Hindlimb muscle (tissue), 1 donor: ENCODE data around the gene RANBP1. TPM values are rescaled to one million over a fixed set of nuclear protein-coding genes. Genes with fewer than 3 reads are reported as not detected.

ENCODE experiments used
- DNase-seq: peaks from one replicate; pipeline ENCODE4 v3.0.0-alpha.2; 2013
- polyA plus RNA-seq: library from polyadenylated mRNA; unstranded; fragments of 120-200 nt; gene quantifications from one replicate; pipeline ENCODE4 v1.2.1, GENCODE V29; 2013; ENCODE audit not compliant: insufficient read length

RANBP1 gene
- polyA plus RNA-seq, 1 donor: 98.6 TPM

DNA sequence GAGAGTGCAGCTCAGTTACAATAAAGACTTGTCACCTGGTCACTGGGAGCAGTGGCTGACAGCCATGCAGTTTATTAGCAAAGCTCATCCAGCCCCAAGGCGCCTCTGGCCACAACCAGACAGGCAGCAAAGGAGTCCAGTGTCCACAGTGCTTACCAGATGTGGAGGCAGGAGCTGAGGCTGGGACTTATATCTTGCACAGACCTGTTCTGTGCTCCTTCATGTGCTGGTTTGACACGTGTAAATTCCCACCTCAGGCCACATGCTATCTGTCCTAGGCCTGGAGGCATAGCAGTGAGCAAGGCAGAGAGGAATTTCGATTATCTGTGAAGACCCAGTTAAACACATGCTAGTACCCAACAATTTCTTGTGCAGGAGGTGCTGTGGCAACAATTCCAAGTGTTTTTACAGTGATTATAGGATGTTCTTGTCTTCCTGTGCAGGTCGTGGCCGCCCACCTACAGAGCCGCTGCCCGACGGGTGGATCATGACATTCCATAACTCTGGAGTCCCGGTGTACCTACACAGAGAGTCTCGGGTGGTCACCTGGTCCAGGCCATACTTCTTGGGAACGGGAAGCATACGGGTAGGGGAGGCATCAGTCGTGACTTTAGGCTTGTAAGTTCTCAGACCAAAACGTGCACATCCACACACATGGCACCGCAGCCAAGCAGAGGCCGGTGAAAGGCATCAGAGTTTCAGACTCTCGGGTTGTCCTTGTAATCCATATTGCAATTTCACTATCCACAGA, 26.5 kb upstream of the RANBP1 start:
- DNase-seq: no peak

DNA sequence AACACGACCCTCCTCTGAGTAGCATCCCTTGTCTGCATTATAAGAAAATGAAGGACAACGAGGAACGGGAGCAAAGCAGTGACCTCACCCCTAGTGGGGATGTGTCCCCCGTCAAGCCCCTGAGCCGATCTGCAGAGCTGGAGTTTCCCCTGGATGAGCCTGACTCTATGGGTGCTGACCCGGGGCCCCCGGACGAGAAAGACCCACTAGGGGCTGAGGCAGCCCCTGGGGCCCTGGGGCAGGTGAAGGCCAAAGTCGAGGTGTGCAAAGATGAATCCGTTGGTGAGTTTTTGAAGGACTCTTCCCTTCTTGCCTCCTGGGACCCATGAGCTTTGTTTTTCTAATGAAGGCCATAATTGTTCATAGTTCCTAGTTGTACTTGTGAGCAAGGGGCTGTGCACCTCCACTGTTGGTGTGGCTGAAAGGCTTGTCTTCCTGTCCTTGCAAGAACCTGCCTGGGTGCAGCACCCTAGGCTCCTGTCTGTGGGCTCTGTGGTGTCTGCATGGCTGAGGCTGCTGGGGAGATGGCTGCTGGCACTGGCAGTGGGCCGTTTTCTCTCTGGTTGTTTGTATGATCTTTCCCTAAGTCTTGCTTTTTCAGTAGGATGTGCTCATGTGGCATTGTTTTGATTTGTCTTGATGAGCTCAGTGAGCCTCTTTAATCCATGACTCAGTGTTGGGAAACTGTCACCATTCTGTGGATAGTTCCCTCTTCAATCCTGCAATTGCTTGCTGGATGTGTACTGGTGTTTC, 25.8 kb upstream of the RANBP1 start:
- DNase-seq: no peak

DNA sequence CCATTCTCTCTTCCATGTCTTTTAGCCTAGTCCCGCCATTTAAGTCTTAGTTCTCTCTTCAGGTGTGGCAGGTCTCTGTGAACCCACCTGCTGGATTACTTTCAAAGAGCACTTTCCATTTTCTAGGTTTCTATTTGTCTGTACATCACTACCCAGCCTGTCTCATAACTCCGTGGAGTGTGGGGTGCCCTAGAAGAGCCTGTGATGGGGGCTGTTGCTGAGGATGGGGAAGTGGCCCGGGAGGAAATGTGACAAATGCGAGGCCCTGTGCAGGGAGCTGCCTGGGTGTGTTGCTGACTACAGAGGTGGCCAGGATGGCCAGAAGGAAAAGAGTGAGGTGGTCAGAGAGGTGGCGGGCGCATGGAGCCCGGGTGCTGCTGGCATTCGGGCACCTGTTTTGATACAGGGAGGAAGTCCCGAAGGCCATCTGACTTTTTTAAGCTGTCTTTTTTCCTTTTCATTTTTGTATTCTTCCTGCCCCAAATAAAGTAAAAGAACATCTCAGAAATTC, 25.1 kb upstream of the RANBP1 start:
- DNase-seq: no peak

DNA sequence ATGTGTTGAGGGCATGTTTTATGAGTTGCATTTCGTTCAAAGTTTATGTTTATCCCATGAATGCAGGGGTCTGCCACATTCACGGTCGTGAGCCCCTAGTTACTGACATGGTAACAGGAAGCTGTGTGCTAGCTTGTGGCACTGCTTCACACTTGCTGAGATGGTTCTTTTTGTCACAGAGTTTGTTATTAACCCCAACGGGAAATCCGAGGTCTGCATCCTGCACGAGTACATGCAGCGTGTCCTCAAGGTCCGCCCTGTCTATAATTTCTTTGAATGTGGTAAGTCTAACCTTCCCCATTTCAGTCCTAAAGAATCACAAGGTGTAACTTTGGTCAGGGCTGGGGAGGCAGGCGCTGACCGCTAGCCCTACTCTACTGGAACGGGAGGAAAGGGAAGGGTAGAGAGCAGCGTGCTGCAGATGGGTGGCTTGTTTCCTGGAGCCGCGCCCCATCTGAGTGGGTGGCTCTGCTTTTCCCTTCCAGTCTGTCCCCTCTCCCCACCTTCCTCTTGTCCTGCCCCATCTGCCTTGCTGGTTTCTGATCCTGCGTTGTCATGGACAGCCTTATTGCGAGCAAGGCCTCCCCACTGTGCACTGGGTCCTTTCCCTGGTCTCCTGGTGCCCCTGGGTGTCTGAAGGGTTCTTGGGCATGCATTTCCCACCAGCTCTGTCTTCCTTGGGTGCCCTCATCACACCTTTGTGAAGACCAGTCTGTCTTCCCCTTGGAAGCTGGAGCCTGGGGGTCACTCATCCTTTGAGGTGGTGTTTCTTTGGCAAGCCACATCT, 24.0 kb upstream of the RANBP1 start:
- DNase-seq: no peak

DNA sequence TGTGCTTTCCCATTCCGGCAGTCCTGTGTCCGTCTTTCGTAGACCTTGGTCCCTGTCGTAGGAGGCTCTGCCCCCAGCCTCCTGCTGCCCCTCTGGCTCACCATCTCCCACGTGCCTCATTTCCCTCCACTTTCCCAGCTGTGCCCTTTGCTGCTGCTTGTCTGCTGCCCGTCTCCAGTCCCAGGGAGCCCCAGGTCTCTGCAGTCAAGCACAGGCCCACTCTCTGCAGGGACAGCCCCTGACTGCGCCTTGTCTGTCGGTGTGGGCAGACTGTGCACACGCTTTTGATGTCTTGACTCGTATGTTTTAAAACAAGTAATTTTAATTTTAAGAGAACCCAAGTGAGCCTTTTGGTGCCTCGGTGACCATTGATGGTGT, 23.4 kb upstream of the RANBP1 start:
- no peak for DNase-seq

DNA sequence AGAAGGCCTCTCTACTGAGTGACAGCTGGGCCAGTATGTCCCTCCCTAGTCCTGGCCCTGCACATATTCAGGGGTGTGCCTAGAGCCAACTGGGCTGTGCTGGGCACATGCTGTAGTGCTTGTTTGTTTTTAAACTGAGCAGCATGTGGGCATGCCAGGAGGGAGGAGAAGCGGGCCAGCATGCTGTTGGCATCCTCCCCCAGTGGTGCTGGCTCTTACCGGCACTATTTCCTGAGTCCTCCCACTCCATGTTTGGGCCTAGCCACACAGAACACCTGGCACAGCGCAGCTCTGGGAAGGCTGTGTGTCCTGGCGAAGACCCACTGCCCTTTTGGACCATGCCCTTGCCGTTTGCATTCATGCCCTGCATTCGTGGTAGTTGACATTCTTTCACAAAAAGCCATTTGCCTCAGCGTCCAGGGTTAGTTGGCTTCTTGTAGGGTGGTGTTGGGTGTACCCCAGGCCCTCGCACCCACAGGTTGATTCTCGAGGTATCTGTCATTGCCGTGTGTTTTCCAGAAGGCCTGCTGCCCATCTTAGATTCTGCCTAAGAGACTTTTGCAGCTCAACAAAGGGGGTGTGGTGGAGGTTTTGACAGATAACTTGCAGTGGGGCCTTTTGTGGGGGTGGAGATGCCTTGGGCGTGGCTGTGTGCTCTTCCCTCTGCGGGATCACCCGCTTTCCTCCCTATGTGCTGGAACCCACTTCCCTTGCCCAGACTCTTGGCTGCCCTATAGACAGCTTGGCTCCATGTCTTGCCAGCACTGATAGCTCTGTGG, 22.3 kb upstream of the RANBP1 start:
- no peak for DNase-seq

DNA sequence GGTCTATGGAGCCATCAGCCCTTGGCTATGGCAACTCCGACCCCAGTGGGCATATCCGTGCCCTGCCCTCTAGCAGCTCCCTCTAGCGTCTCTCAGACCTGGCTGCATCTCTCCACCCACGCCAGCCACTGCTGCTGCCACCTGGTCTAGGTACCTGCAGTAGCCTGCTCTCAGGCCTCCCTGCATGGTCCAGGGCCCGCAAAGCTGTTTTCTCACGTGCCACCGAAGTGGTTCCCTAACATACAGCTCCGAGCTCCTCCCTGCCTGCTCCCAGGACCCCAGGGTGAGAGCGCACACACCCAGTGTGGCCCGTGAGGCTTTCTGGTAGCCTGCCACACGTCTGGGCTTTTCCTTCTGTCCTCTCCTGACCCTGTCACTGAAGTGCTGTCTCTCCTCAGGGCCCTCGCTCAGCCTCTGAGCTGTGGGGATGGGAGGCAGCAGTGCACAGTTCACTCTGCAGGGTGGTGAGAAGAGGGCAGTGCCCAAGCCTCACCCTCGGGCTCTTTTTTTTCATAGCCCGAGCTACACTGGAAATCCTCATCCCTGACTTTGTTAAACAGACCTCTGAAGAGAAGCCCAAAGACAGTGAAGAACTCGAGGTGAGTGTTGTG, 21.6 kb upstream of the RANBP1 start:
- DNase-seq: no peak

DNA sequence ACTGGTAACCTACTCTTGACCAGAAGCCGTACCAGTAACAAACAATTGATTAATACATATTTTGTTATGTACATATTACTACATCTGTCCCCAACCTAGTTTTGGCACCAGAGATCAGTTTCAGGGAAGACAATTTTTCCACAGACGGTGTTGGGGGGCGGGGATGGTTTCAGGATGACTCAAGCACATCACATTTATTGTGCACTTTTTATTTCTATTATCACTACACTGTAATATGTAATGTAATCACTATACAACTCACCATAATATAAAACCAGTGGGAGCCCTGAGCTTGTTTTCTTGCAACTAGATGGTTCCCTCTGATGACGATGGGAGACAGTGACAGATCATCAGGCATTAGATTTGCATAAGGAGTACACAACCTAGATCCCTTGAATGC, 20.4 kb upstream of the RANBP1 start:
- no peak for DNase-seq

DNA sequence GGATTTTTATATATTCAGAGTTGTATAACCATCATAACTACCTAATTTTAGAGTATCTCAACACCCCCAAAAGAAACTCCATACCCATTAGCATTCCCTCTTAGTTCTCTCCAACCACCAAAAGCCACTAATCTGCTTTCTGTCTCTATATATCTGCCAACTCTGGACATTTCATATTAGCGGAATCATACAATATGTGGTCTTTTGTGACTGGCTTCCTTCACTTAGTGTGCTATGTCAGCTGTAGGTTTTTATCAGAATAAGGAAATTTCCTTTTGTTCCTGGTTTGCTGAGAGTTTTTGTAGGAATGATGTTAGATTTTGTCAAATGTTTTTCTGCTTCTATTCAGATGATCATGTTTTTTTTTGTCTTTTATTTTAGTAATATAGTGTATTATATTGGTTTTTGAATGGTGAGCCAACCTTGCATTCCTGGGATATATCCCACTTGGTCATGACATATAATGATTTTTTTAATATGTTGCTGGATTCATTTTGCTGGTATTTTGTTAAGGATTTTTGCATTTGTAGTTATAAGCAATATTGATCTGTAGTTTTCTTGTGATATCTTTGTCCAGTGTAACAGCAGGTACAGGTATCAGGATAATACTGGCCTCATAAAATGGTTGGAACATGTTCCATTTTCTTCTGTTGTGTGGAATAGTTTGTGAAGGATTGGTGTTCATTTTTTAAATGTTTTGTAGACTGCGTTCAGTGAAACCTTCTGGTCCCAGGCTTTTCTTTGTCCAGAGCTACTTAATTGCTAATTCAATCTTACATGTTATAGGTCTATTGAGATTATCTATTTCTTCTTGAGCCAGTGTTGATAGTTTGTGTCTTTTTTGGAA, 19.1 kb upstream of the RANBP1 start:
- no peak for DNase-seq

DNA sequence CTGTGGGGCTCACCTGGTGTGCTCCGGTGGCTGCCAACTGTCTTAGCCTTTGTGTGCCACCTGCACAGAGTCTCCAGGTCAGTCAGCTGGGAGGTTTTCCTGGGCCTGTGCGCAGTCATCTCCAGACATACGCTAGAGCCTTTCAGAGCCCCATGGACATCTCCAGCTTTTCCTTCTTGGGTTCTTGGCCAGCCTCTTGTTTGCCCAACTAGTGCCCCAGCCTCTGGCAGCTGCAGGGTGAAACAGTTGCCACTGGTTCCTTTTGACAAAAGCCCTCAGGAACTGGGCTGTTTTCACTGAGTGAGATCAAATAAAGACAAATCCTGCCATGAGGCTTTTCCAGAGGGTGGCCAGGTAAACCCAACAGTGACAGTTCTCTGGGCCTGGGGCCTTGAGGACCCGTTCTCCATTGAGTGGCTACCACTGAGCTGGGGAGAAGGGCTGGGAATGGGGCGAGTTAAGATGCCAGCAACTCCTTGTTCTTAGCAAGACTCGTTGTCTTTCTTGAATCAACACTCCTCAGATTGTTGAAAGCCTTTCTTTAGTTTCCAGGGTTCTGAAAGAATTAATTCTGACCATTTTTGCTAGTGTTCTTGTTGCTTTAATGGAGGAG, 16.7 kb upstream of the RANBP1 start:
- no peak for DNase-seq

DNA sequence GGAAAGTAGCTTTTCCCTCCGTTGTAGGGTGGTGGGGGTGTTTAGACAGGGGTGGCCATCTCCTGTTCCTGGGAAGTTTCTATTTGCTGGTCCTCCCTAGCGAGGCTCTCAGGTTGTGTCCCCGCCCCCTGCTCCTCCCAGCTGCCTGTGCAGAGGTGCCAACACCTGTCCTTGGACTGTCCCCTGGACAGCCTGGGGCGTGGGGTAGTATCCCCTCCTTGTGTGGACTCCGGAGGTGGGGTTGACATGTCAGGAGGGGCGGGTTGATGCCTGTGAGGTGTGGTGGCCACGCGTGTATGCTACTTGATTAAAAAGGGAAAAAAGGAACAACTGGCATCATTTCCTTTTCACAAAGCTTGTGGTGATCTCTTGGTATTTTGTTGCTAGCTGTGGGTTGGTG, 14.3 kb upstream of the RANBP1 start:
- no peak for DNase-seq

DNA sequence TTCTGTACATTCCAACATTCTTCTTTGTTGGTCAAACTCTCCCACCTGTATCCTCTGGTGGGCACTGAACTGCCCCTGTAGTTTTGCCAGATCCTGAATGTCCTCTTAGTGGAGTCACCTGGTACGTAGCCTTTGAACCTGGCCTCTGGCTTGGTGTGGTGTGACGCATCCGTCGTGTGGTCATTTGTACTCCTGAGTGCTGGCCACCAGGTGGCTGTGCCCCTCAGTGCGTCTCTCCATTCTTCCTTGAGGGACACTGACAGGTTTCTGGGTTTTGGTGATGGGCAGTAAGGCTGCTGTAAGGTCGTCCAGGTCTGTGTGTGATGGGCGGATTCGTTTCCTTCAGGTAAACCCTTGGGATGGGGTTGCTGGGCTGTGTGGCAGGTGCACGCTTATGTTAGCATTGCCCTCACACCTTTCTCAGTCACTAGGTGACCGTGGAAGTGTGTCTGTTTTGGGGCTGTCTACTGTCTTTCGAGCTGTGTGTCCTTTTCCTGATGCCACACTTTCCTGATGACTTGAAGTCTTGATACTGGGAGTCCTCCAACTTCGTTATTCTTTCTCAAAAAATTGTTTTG, 13.6 kb upstream of the RANBP1 start:
- DNase-seq: no peak

DNA sequence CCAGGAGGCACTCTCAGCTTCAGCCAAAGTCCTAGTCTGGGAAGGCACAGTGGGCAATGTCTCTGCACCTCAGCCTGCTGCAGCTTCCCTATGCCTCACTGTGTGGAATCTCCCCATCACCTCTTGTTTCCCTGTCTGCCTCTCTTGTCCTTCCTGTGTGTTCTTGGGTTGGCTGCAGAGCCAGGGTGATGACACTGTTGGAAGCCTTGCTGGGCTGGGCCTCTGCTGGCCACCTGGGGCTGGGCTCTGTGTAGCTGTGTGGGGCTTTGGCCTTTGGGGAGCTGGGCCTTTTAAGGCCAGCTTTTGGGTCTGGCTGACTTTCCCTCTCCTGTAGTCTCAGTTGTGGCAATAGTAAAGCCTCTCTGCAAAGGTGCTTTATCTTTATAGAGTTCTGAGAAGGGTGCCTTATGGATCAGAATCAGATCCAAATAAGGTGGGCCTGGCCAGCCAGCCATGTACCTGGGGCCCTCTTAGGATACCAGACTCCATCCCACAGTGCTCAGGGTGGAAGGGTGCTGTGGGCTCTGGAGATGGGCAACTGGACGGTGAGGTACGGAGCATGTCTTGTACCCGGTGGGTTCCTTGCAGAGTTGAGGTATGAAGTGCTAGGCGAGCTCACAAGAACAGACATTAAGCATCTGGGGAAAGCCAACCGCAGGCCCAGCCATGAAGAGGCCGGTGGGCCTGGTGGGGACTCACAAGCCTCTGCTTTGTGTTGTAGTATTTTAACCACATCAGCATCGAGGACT, 10.3 kb upstream of the RANBP1 start:
- no peak for DNase-seq

DNA sequence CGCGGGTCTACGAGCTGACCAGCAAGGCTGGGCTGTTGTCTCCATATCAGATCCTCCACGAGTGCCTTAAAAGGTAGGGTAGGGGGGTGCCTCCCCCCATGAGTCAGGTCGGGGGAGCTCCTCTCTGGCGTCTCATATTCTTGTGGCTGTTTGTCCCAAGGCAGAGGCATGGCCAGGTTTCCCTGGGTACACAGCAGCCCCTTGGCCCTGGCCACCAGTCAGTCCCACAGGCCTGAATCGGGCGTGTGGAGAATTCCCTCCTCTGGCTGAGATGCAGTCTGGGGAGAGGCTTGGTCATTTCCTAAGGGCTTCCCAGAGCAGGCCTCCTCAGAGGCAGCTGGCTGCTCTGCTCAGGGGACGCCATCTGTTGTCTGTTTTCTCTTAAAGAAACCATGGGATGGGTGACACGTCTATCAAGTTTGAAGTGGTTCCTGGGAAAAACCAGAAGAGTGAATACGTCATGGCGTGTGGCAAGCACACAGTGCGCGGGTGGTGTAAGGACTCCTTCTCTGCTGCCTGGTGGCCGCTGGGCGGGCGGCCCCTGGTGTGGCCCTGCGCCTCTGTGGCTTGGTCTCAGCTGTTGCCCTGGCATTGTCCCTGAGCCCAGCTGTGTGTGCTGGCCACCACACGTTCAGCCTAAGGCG, 9.6 kb upstream of the RANBP1 start:
- no peak for DNase-seq

DNA sequence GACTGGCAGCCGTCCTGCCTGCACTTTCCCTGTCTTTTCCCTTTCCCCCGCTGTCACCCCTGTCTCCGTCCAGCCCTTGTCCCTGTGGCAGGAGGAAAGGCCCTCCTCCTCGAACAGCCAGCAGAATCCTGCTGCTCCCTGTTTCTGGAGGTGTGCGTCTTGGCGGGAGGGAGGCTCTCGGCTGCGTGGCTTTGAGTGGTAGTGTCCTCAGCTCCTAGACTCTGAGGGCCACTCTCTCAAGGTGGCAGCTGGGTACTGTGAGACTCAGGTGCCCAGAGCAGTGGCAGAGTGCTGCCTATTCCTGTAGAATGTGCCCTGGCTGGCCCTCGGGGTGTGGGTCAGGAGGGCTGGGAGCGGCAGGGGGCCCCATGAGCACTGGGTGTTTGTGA, 9.1 kb upstream of the RANBP1 start:
- no peak for DNase-seq

DNA sequence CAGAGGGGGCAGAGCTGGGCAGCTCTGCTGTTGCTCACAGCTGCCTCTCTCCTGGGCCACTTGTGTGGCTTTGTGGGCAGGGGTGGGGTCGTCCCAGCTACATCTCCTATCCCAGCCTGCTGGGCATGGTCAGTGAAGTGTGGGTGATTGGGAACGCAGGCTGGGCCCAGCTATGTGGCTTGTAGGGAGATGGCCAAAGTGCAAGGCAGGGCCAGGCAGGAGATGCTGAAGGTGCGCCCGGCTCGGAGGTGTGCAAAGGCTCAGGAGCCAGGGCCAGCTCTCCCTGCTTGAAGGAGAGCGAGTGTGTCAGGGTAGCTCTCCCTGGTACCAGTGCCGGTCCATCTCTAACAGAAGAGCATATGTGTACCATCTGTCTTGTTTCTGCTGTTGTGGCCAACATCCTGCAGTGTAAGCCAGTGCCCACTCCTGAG, 8.4 kb upstream of the RANBP1 start:
- no peak for DNase-seq

DNA sequence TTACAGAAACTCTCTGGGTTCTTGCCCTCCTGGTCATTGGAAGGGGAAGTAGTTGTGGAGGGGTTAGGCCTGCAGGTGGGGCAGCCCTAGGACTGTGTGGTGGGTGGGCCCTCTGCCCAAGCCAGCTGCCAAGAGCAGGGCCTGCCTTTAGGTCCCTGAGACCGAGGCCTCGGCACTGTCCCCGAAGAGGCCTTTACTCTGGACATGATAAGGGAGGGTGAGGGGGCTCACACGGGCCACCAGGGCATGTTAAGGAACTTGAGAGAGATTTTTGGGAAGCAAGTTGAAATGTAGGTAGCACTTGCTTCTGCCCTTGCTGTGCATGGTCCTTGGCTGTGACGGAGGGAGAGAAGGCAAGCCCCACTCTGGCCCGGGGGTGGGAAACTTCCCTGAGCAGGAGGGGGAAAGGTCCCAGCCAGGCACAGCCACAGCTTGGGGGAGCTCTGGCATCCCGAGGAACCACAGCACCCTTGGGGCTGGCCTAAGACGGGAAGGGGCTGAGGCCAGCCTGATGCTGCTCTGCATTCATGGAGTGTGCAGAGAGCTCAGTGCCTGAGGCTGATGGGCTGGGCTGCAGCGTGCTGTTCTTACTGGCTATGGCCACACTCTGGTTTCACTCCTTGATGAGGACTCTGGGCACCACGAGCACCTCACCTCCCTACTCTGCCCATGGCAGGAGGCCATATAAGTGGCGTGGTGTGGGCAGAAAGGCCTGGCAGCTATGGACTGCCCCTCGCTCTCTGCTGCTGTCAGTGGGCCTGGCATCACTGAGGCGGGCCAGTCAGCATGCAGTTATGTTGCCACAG, 7.8 kb upstream of the RANBP1 start:
- no peak for DNase-seq

DNA sequence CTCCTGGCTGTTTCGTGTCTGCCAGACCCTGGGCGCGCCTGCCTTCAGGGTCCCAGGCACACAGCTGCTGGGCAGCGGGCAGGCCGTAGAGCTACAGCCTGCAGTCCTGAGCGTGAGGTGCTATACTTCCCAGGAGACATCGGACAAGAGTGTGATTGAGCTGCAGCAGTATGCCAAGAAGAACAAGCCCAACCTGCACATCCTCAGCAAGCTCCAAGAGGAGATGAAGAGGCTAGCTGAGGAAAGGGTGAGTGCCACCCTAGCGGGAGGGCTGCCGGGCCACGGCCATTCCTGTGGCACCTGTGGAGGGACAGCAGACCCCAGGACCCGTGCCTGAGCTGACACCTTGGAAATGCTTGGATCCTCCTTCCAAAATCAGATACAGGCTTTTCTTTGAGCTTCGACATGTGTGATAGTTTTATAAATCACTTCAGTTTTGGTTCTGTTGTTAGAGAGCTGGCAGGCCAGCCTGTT, 7.1 kb upstream of the RANBP1 start:
- no peak for DNase-seq
